ENCODE data around the gene SLC35A5. TPM values are rescaled to one million over a fixed set of nuclear protein-coding genes. Genes with fewer than 3 reads are reported as not detected.

Gene SLC35A5
- total and polyA plus RNA-seq, 2 of the 13 experiments (the other 11 are each of a cell fraction or from before 2014, with no cell fraction given) = 15.5 to 26.5 TPM

DNA sequence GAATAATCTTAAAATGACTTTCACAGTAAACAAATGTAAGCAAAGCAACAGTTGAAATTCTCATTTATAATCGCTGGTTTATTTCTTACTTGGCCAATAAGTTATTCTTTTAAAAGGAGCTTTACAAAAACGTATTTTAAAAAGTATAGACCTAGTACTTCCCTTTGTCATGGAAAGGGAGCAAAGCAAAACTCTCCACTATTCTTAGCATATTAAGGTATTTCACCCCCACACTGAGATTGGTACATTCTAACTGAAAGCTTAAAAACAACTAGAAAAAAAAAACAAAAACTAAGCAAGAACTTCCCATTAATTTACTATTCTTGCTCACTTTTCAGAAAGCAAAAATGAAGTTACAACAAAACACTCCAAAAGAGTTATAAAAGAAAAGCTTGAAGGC lies 1.5 kb upstream of the SLC35A5 start (continued):
- TF ChIP-seq SRSF4 (IDR thresholded peaks at IDR 0.05; ENCODE audit: low read depth, low read length, poor library complexity, severe bottlenecking) = no peak

DNA sequence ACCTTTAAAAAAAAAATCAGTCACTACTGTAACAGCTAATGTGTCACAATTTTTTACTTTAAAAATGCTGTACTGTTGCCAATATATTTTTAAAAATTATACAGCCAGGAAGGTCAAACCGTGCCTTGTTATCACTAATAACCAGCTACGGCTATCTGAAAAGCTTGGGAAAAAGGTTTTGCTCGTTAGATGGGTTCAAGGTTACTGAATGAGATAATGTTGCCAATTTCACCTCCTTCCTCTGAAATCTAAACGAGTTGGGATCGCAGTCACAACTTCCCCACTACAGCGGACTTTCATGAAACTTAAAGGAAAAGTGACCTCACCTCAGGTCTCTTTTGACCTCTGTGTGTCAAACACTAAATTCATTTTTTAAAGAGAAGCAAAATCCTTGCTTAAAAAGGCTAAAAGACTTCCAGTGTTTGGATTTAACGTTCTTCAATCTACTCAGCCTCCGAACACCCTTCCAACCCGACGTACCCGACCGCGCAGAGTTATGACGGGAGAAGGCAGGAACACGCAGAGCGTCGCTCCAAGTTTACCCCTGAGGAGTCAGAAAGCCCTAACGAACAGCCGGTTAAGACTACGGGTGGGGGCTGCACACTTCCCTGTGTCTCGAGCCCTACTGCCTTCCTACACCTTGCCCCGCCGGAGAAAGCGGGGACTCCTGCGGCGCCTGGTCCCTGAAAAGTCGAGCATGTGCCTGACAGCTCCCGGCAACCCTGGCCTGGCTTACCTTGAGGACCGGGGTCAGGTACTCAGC lies 943 bp upstream of the SLC35A5 start:
- H3K4me3 ChIP-seq (replicated peaks in 1 of 3; ENCODE audit: insufficient read depth in 1 of 3, low read depth in 2 of 3, low read length in 3 of 3) = peak overlapping the region; percentile 85 to 91 (median 85)
- ChIA-PET POLR2A (no interaction called here), CTCF (ENCODE audit: low intra/inter-chr PET ratio, low total read pairs) (no interaction called here)
- in situ Hi-C loops (cut with HindIII; ENCODE audit: extremely low pct_ligation_motif_present, low pct_unique_long_range_greater_than_20kb) = no loop called here
- H3K79me2 ChIP-seq (ENCODE audit: insufficient read depth, low read length) = peaks cover 39% of the 10 kb centered on the region
- intact Hi-C loops (cut with micrococcal nuclease; ENCODE audit: unreplicated experiment) = loop anchor here (2.0 kb wide), 1 partner anchor 430 kb away; the partner anchor contains the start of gene GTPBP8
- H3K9ac ChIP-seq (ENCODE audit: insufficient read depth, low read depth, low read length) = peak overlapping the region; percentile 88
- BruUV-seq (replicated peaks) = no TSS peak
- ATAC-seq (peak; percentile 57), DNase-seq (ENCODE audit: low spot score) (peak; percentile 66), FAIRE-seq (peak; percentile 23)
- peak overlapping the region; percentile 85 for H3K4me2 ChIP-seq (ENCODE audit: low read depth, low read length)
- no peaks in the 10 kb centered on the region; a peak in 1 of 5 replicates for H3K27me3 ChIP-seq (ENCODE audit: control insufficient read depth in 1 of 2, insufficient read depth in 2 of 2, low read length in 2 of 2)
- H3K9me3 ChIP-seq (ENCODE audit: low read length) = no peaks in the 10 kb centered on the region
- H4K20me1 ChIP-seq (ENCODE audit: insufficient read depth, low read length) = no peaks in the 10 kb centered on the region
- H2AFZ ChIP-seq (ENCODE audit: low read length) = peak overlapping the region; percentile 30
- H3K4me1 ChIP-seq (ENCODE audit: insufficient read depth, low read length) = peaks cover 16% of the 10 kb centered on the region
- H3K27ac ChIP-seq (ENCODE audit: extremely low read length, insufficient read depth, low read length) = peak overlapping the region; percentile 95
- H3K36me3 ChIP-seq (replicated peaks in 1 of 2; ENCODE audit: control insufficient read depth in 1 of 2, insufficient read depth in 2 of 2, low read length in 2 of 2) = peaks cover 0 to 7% of the 10 kb centered on the region in 2 experiments; a peak in 1 of 5 replicates
- 2% methylated on average over 21 of the region's 29 CpGs for WGBS (ENCODE audit: low lambda C conversion rate)
- no peak for TF ChIP-seq ZNF326 (CRISPR knock-in tag; IDR thresholded peaks at IDR 0.05; ENCODE audit: borderline replicate concordance)
- TF ChIP-seq AHDC1 (CRISPR knock-in tag; IDR thresholded peaks at IDR 0.05; ENCODE audit: borderline replicate concordance) = 0 out of 2 replicates have a peak, but pooled peaks have one; percentile 11
- TF ChIP-seq CEBPZ (IDR thresholded peaks at IDR 0.05; ENCODE audit: low read length) = no peak
- TF ChIP-seq ZNF101 (CRISPR knock-in tag; IDR thresholded peaks at IDR 0.05; ENCODE audit: borderline replicate concordance, low read depth) = no peak
- TF ChIP-seq NFYB (CRISPR knock-in tag; IDR thresholded peaks at IDR 0.05) = no peak
- TF ChIP-seq ZBTB7B (CRISPR knock-in tag; IDR thresholded peaks at IDR 0.05) = no peak
- TF ChIP-seq, protein P1, sequence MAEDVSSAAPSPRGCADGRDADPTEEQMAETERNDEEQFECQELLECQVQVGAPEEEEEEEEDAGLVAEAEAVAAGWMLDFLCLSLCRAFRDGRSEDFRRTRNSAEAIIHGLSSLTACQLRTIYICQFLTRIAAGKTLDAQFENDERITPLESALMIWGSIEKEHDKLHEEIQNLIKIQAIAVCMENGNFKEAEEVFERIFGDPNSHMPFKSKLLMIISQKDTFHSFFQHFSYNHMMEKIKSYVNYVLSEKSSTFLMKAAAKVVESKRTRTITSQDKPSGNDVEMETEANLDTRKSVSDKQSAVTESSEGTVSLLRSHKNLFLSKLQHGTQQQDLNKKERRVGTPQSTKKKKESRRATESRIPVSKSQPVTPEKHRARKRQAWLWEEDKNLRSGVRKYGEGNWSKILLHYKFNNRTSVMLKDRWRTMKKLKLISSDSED (CRISPR knock-in tag; IDR thresholded peaks at IDR 0.05) = no peak

Measured in HepG2 (cell line).